HepG2 (cell line): ENCODE measurements around the gene ARHGAP10.

Source experiments
- CHD4 ChIP-seq: fragments of 200-600 bp; sonication (generic); IDR thresholded peaks from 2 replicates; pipeline ENCODE4 v1.7.0; 2017; ENCODE audit warnings: mild to moderate bottlenecking, low read length, borderline replicate concordance
- TCF12 ChIP-seq, 2 experiments: fragments of 450-650 bp in 1 of 2; sonication (generic) in 1 of 2; formaldehyde crosslinking in 1 of 2; IDR thresholded peaks; 2 replicates each; pipeline versions ENCODE4 v1.6.1 to v1.8.0; 2017 to 2022; ENCODE audit warnings: antibody characterized with exemption in 1 of 2, mild to moderate bottlenecking in 1 of 2, missing genetic modification reagents in 1 of 2, moderate library complexity in 1 of 2
- ZNF101 ChIP-seq: sonication (generic); formaldehyde crosslinking; IDR thresholded peaks from 2 replicates; pipeline ENCODE4 v1.4.0; 2020; ENCODE audit warnings: mild to moderate bottlenecking, low read depth, missing genetic modification reagents, borderline replicate concordance
- TF ChIP-seq, protein P1 (sequence below): sonication (generic); formaldehyde crosslinking; IDR thresholded peaks from 2 replicates; pipeline ENCODE4 v1.4.0; 2020; ENCODE audit warnings: missing genetic modification reagents
- TF ChIP-seq, protein P2 (sequence below): sonication (generic); formaldehyde crosslinking; IDR thresholded peaks from 2 replicates; pipeline ENCODE4 v1.4.0; 2020; ENCODE audit warnings: missing genetic modification reagents

DNA sequence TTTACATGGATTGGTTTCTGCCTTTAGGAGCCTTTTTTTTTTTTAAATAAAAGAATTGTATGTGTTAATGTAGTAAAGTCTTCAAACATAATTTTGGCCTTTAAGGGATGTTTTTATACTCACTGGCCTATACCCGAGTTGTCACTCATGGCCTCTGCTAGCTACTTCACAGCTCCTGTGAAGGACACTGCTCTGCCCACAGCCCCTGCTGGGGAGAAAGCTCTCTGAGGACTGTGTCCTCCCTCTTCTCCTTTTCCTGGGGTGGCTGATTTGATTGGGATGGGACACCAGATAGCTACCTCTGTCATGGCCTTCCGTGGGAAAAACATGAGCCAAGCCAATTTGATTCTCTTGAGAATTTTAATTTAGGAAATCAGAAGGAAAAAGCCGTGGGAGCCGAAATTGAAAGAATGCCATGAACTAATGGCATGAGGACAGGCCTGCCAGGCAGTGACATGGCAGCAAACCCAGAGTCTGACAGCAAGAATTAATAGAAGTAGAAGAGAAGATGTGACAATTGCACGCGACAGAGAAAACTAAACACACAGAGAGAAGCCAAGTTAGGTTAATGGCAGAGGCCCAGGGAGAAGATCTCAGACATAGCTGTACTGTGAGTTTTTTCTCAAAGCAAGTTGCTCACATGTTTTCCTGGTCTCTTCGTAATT lies 81.4 kb downstream of the ARHGAP10 start:
- no peak for TF ChIP-seq ZNF101 (CRISPR knock-in tag)
- TF ChIP-seq, protein P1, sequence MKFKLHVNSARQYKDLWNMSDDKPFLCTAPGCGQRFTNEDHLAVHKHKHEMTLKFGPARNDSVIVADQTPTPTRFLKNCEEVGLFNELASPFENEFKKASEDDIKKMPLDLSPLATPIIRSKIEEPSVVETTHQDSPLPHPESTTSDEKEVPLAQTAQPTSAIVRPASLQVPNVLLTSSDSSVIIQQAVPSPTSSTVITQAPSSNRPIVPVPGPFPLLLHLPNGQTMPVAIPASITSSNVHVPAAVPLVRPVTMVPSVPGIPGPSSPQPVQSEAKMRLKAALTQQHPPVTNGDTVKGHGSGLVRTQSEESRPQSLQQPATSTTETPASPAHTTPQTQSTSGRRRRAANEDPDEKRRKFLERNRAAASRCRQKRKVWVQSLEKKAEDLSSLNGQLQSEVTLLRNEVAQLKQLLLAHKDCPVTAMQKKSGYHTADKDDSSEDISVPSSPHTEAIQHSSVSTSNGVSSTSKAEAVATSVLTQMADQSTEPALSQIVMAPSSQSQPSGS (CRISPR knock-in tag), result no peak
- TF ChIP-seq, protein P2, sequence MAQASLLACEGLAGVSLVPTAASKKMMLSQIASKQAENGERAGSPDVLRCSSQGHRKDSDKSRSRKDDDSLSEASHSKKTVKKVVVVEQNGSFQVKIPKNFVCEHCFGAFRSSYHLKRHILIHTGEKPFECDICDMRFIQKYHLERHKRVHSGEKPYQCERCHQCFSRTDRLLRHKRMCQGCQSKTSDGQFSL (CRISPR knock-in tag), result no peak
- TF ChIP-seq CHD4, result no peak
- no peak for TF ChIP-seq TCF12 (IDR thresholded peaks at IDR 0.05)
- TF ChIP-seq TCF12 (CRISPR knock-in tag; IDR thresholded peaks at IDR 0.05), result no peak
